ENCODE measurements around the gene MARCHF10.

- no peak for TF ChIP-seq CTCF (conservative IDR thresholded peaks at IDR 0.05; ENCODE audit: low read depth, low read length)
- TF ChIP-seq EZH2 (IDR thresholded peaks at IDR 0.05; ENCODE audit: low read length, unreplicated experiment): no peak
- no peak for TF ChIP-seq EZH2phosphoT487 (IDR thresholded peaks at IDR 0.05; ENCODE audit: borderline replicate concordance, low read length)
These were observed 14.0 kb downstream of the MARCHF10 start for GRCh38 chr17:62793919-62794665.

Measured in PC-3 (cell line).